Spleen (tissue), 7 donors: ENCODE data around the gene SRRM1.

Source experiments
- POLR2AphosphoS5 ChIP-seq, 3 donors: sonication (generic); formaldehyde crosslinking; IDR thresholded peaks; one replicate each; pipeline ENCODE4 v1.5.1; 2017; ENCODE audit warnings: antibody characterized with exemption in 3 of 3
- TF ChIP-seq, protein P1 (sequence below), 11 experiments: fragments of 200-600 bp in 7 of 11; fragments of 450-650 bp in 4 of 11; sonication (generic) in 4 of 11; IDR thresholded peaks in 8 of 11; conservative IDR thresholded peaks in 3 of 11; 1 replicate in 7 of 11; 2 replicates in 4 of 11; pipeline versions ENCODE4 v1.4.0 to v1.8.0; 2016 to 2021; ENCODE audit warnings: antibody characterized with exemption in 11 of 11, inconsistent platforms in 4 of 11, mild to moderate bottlenecking in 1 of 11
- donor health status: DM: no; HTN: no; CAD: no; lungs with moderate emphysema.
- donor health status: DM: no; HTN: no; CAD: no.
- donor health status: DM: no; HTN: no; CAD: no.

DNA sequence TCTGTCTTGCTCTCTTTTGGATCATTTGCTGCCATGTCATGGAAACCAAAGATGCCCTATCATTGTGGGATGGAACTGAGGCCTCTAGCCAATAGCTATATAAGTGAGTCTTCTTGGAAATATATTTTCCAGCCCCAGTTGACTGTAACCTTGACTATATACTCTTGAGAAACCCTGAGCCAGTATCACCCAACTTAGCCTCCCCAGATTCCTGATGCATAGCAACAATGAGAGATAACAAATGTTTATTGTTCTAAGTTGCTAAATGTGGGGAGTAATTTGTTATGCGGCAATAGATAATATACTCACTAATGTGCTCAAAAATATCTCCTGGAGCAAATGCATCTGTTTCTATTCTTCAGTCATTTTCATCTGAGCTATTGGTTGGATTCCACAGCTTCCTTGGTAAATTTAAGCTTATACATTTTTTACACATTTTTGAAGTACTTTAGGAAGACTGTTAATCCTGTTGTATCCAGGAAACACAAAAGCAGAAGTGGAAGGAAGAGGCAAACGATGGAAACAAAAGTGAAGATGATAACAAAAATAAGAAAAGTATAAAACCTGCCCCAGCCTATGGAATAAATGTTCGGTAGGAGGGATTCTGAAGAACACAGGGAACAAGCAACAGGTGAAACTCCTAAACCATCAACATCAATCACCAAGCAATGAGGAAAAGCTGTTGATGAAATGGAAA lies 6.3 kb upstream of the SRRM1 start:
- TF ChIP-seq, protein P1, sequence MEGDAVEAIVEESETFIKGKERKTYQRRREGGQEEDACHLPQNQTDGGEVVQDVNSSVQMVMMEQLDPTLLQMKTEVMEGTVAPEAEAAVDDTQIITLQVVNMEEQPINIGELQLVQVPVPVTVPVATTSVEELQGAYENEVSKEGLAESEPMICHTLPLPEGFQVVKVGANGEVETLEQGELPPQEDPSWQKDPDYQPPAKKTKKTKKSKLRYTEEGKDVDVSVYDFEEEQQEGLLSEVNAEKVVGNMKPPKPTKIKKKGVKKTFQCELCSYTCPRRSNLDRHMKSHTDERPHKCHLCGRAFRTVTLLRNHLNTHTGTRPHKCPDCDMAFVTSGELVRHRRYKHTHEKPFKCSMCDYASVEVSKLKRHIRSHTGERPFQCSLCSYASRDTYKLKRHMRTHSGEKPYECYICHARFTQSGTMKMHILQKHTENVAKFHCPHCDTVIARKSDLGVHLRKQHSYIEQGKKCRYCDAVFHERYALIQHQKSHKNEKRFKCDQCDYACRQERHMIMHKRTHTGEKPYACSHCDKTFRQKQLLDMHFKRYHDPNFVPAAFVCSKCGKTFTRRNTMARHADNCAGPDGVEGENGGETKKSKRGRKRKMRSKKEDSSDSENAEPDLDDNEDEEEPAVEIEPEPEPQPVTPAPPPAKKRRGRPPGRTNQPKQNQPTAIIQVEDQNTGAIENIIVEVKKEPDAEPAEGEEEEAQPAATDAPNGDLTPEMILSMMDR (IDR thresholded peaks at IDR 0.05 in 8 of 11, conservative IDR thresholded peaks at IDR 0.05 in 3 of 11), result no peak
- no peak for TF ChIP-seq POLR2AphosphoS5 (IDR thresholded peaks at IDR 0.05)
